ENCODE data around the gene GAGE12D.
"Not testable (repeated sequence)": the region's sequence is repeated elsewhere in the genome, so short reads cannot be mapped to it uniquely, and the experiment has no call there.

- not testable (repeated sequence) for TF ChIP-seq CTCF (IDR thresholded peaks at IDR 0.05); EZH2 (IDR thresholded peaks at IDR 0.05; ENCODE audit: borderline replicate concordance, insufficient read depth, low read depth, low read length, poor library complexity, severe bottlenecking)
Measured at GRCh38 chrX:49560542-49560941, 19.0 kb downstream of the GAGE12D start, which contains the start of gene GAGE12F.
